Caco-2 (cell line): Measurements from ENCODE around the gene BCL3. TPM values are rescaled to one million over a fixed set of nuclear protein-coding genes. Genes with fewer than 3 reads are reported as not detected.

ENCODE experiments used
- BruUV-seq: library from RNA; stranded (reverse); fragments of 400-500 nt; replicated peaks from 2 replicates; lab custom pipeline; 2021; lab: Mats Ljungman, UMichigan
- CTCF ChIA-PET: fragments of 300-600 bp; sonication (Branson Sonifier 250); formaldehyde crosslinking; loops from one replicate; lab custom pipeline; 2022; ENCODE audit warnings: antibody characterized with exemption; lab: Charles Lee
- POLR2A ChIA-PET: fragments of 300-600 bp; sonication (Branson Sonifier 250); formaldehyde crosslinking; loops from one replicate; lab custom pipeline; 2022; ENCODE audit warnings: antibody characterized with exemption; lab: Charles Lee
- DNase-seq, 2 experiments: peaks; one replicate each; pipeline versions ENCODE4 v3.0.0 to v3.0.0-alpha.2; 2020 to 2022
- H3K27me3 ChIP-seq: replicated peaks from 2 replicates; pipeline ENCODE4 v1.6.0; 2011; ENCODE audit warnings: low read length; ENCODE audit not compliant: control insufficient read depth, insufficient read depth
- H3K36me3 ChIP-seq: 2 replicates; pipeline ENCODE4 v1.5.1; 2011; ENCODE audit warnings: low read length; ENCODE audit not compliant: control insufficient read depth, insufficient read depth
- H3K4me1 ChIP-seq: fragments of 250-450 bp; sonication (Bioruptor Pico); 2 replicates; pipeline ENCODE4 v1.5.1; 2020; ENCODE audit warnings: mild to moderate bottlenecking
- H3K4me3 ChIP-seq: 2 replicates; pipeline ENCODE4 v1.5.1; 2011; ENCODE audit warnings: low read depth, mild to moderate bottlenecking, control low read depth, low read length
- H3K9me3 ChIP-seq: fragments of 250-450 bp; sonication (Bioruptor Pico); 2 replicates; pipeline ENCODE4 v1.5.1; 2020; ENCODE audit warnings: mild to moderate bottlenecking, moderate library complexity
- H3K27ac Mint-ChIP-seq: one replicate; pipeline ENCODE4 v1.8.0; 2022; ENCODE audit warnings: mixed read lengths; ENCODE audit not compliant: unreplicated experiment
- H3K27me3 Mint-ChIP-seq: one replicate; pipeline ENCODE4 v1.8.0; 2022; ENCODE audit warnings: mixed read lengths; ENCODE audit not compliant: insufficient read depth, unreplicated experiment
- H3K36me3 Mint-ChIP-seq: one replicate; pipeline ENCODE4 v1.8.0; 2022; ENCODE audit warnings: mild to moderate bottlenecking, mixed read lengths; ENCODE audit not compliant: insufficient read depth, unreplicated experiment
- H3K4me1 Mint-ChIP-seq: one replicate; pipeline ENCODE4 v1.8.0; 2022; ENCODE audit warnings: low read depth, mixed read lengths; ENCODE audit not compliant: unreplicated experiment
- H3K4me3 Mint-ChIP-seq: one replicate; pipeline ENCODE4 v1.8.0; 2022; ENCODE audit warnings: mild to moderate bottlenecking, moderate library complexity, mixed read lengths; ENCODE audit not compliant: unreplicated experiment
- H3K9me3 Mint-ChIP-seq: one replicate; pipeline ENCODE4 v1.8.0; 2022; ENCODE audit warnings: mixed read lengths; ENCODE audit not compliant: unreplicated experiment
- CTCF ChIP-seq, 2 experiments: fragments of 200-600 bp in 1 of 2; IDR thresholded peaks; 1 replicate in 1 of 2; 2 replicates in 1 of 2; pipeline versions ENCODE4 v1.5.1 to v1.8.0; 2011 to 2022; ENCODE audit warnings: antibody characterized with exemption in 1 of 2, control low read depth in 1 of 2, inconsistent platforms in 1 of 2, low read depth in 1 of 2, low read length in 1 of 2, mild to moderate bottlenecking in 1 of 2, moderate library complexity in 1 of 2; ENCODE audit not compliant: insufficient read depth in 1 of 2, severe bottlenecking in 1 of 2, unreplicated experiment in 1 of 2
- intact Hi-C: fragments of 100-400 bp; cut with micrococcal nuclease; formaldehyde crosslinking; loops from one replicate; pipeline ENCODE4 v1.10.0; 2022; ENCODE audit not compliant: unreplicated experiment
- total RNA-seq: library from RNA; stranded (reverse); gene quantifications from 2 replicates; pipeline ENCODE4 v1.2.3, GENCODE V29; 2022

The BCL3 gene
- total RNA-seq, 1 experiment from 2014 or later = 15.5 TPM

DNA sequence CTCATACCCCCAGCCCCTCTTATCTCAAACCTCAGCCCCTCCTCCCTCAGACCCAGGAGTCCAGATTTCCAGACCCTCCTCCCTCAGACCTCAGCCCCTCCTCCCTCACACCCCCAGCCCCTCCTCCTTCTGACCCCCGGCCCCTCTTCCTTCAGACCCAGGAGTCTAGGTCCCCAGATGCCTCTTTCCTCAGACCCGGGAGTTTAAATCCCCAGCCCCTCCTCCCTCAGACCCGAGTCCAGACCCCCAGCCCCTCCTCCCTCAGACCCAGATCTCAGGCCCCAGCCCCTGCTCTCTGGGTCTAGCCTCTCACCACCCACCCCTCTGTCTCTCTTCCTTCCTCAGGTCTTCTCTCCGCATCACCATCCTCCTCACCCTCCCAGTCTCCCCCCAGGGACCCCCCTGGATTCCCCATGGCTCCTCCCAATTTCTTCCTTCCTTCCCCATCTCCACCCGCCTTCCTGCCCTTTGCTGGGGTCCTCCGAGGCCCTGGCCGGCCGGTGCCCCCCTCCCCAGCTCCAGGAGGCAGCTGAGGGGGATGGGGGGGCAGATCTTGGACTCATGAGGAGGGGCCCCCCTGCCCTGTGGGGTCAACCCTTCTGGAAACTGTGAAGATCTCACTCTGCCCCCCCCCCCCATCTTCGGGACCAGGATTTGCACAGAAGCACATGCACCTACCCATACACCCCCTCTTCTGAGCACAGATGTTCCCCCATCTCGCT is 10.7 kb downstream of the BCL3 start:
- ChIA-PET CTCF (no interaction called here), POLR2A (no interaction called here)
- Mint-ChIP-seq H3K27me3 (no peaks in the 10 kb centered on the region), H3K4me1 (no peaks in the 10 kb centered on the region), H3K27ac (no peak overlapping the region), H3K4me3 (no peak overlapping the region), H3K36me3 (peaks cover 16% of the 10 kb centered on the region), H3K9me3 (no peaks in the 10 kb centered on the region)
- H3K27me3 ChIP-seq = no peaks in the 10 kb centered on the region
- intact Hi-C loops = no loop called here
- no peak for DNase-seq
- H3K4me1 ChIP-seq = peaks cover 8% of the 10 kb centered on the region
- no TSS peak for BruUV-seq
- TF ChIP-seq CTCF (IDR thresholded peaks at IDR 0.05; ENCODE audit: insufficient read depth in 1 of 2, low read depth in 1 of 2, low read length in 1 of 2, severe bottlenecking in 1 of 2, unreplicated experiment in 1 of 2) = no peak
- H3K9me3 ChIP-seq = no peaks in the 10 kb centered on the region
- no peak overlapping the region for H3K4me3 ChIP-seq
- H3K36me3 ChIP-seq = peaks cover 1% of the 10 kb centered on the region; the same call in 1 of the 2 replicates

DNA sequence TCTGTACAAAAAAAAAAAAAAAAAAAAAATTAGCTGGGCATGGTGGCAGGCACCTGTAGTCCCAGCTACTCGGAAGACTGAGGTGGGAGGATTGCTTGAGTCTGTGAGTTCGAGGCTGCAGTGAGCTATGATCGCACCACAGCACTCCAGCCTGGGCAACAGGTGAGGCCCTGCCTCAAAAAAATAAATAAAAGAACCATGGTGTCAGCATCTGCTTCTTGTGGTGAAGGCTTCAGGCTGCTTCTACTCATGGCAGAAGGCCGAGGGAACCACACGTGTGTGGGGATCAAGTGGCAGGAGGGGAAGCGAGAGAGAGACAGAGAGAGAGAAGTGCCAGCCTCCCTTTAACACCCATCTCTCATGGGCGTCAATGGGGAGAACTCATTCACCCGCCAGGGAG is 13.5 kb downstream of the BCL3 start:
- POLR2A ChIA-PET = no interaction called here

More for the DNA sequence above, 13.5 kb downstream of the BCL3 start:
- H3K36me3 Mint-ChIP-seq = peaks cover 6% of the 10 kb centered on the region
- no peaks in the 10 kb centered on the region for H3K9me3 Mint-ChIP-seq
- H3K27ac Mint-ChIP-seq = no peak overlapping the region
- CTCF ChIA-PET = no interaction called here
- no TSS peak for BruUV-seq
- no peaks in the 10 kb centered on the region for H3K4me1 Mint-ChIP-seq
- no peaks in the 10 kb centered on the region for H3K27me3 Mint-ChIP-seq
- TF ChIP-seq CTCF (IDR thresholded peaks at IDR 0.05; ENCODE audit: insufficient read depth in 1 of 2, low read depth in 1 of 2, low read length in 1 of 2, severe bottlenecking in 1 of 2, unreplicated experiment in 1 of 2) = no peak
- H3K4me3 Mint-ChIP-seq = no peak overlapping the region
- no peaks in the 10 kb centered on the region for H3K27me3 ChIP-seq
- peaks cover 4% of the 10 kb centered on the region; the same call in 1 of the 2 replicates for H3K4me1 ChIP-seq
- intact Hi-C loops = no loop called here
- H3K4me3 ChIP-seq = no peak overlapping the region
- DNase-seq = no peak
- no peaks in the 10 kb centered on the region for H3K9me3 ChIP-seq
- no peaks in the 10 kb centered on the region; the same call in 1 of the 2 replicates for H3K36me3 ChIP-seq
